CD14-positive monocyte (primary cell): ENCODE results near the gene SH2D4B. TPM values are rescaled to one million over a fixed set of nuclear protein-coding genes. Genes with fewer than 3 reads are reported as not detected.
A peak's percentile ranks its signal among the peaks of the same experiment; 100 is the strongest.

ENCODE experiments used
- DNase-seq, 3 donors: peaks; one replicate each; pipeline ENCODE4 v3.0.0-alpha.2; 2011 to 2022
- H2AFZ ChIP-seq: 2 replicates; pipeline ENCODE4 v1.6.0; 2012; ENCODE audit warnings: mild to moderate bottlenecking, low read depth, low read length, inconsistent platforms; ENCODE audit not compliant: insufficient read depth, poor library complexity, severe bottlenecking
- H3K27ac ChIP-seq, 2 donors: 1 replicate in 1 of 2; 2 replicates in 1 of 2; pipeline ENCODE4 v1.5.1; 2012 to 2013; ENCODE audit warnings: low read length in 2 of 2, control low read depth in 1 of 2, inconsistent platforms in 1 of 2, low read depth in 1 of 2, mild to moderate bottlenecking in 1 of 2
- H3K27me3 ChIP-seq, 2 donors: one replicate each; pipeline versions ENCODE4 v1.6.0 to v1.6.1; 2011 to 2013; ENCODE audit warnings: low read length in 2 of 2; ENCODE audit not compliant: control insufficient read depth in 2 of 2, insufficient read depth in 2 of 2
- H3K36me3 ChIP-seq, 2 donors: replicated peaks in 1 of 2; 1 replicate in 1 of 2; 2 replicates in 1 of 2; pipeline versions ENCODE4 v1.5.1 to v1.6.1; 2012 to 2013; ENCODE audit warnings: low read length in 2 of 2, control low read depth in 1 of 2, inconsistent platforms in 1 of 2, mild to moderate bottlenecking in 1 of 2; ENCODE audit not compliant: insufficient read depth in 2 of 2, control insufficient read depth in 1 of 2
- H3K4me1 ChIP-seq, 2 donors: 1 replicate in 1 of 2; 2 replicates in 1 of 2; pipeline versions ENCODE4 v1.5.1 to v1.6.1; 2012 to 2013; ENCODE audit warnings: low read length in 2 of 2, control low read depth in 1 of 2, inconsistent platforms in 1 of 2, mild to moderate bottlenecking in 1 of 2, moderate library complexity in 1 of 2; ENCODE audit not compliant: insufficient read depth in 2 of 2, control insufficient read depth in 1 of 2
- H3K4me2 ChIP-seq: replicated peaks from 2 replicates; pipeline ENCODE3; 2012; ENCODE audit warnings: low read length, moderate library complexity, mild to moderate bottlenecking; ENCODE audit not compliant: poor library complexity, severe bottlenecking; ENCODE audit errors: extremely low read depth
- H3K4me3 ChIP-seq, 3 experiments: fragments of 200-600 bp in 1 of 3; sonication (generic) in 1 of 3; replicated peaks in 1 of 3; 1 replicate in 2 of 3; 2 replicates in 1 of 3; pipeline ENCODE4 v1.5.1; 2011 to 2013; ENCODE audit warnings: low read length in 3 of 3, mild to moderate bottlenecking in 3 of 3, control low read depth in 2 of 3, low read depth in 2 of 3, inconsistent platforms in 1 of 3, moderate library complexity in 1 of 3
- H3K79me2 ChIP-seq: 2 replicates; pipeline ENCODE4 v1.6.0; 2012; ENCODE audit warnings: mild to moderate bottlenecking, control low read depth, inconsistent platforms, low read length, moderate library complexity; ENCODE audit not compliant: insufficient read depth
- H3K9ac ChIP-seq: 2 replicates; pipeline ENCODE4 v1.6.0; 2017; ENCODE audit warnings: low read length, mild to moderate bottlenecking; ENCODE audit not compliant: insufficient read depth, poor library complexity, severe bottlenecking
- H3K9me3 ChIP-seq, 2 donors: replicated peaks in 1 of 2; 1 replicate in 1 of 2; 2 replicates in 1 of 2; pipeline versions ENCODE4 v1.5.1 to v1.6.1; 2012 to 2013; ENCODE audit warnings: low read length in 2 of 2, control low read depth in 1 of 2; ENCODE audit not compliant: control insufficient read depth in 1 of 2, insufficient read depth in 1 of 2
- H4K20me1 ChIP-seq: 2 replicates; pipeline ENCODE4 v1.6.0; 2012; ENCODE audit warnings: mild to moderate bottlenecking, low read length, control low read depth, moderate library complexity; ENCODE audit not compliant: insufficient read depth
- H3K27ac Mint-ChIP-seq, 7 donors: one replicate each; pipeline ENCODE4 v1.8.0; 2020; ENCODE audit warnings: mild to moderate bottlenecking in 7 of 7, mixed read lengths in 7 of 7, moderate library complexity in 6 of 7, inconsistent platforms in 2 of 7
- H3K27me3 Mint-ChIP-seq, 3 donors: one replicate each; pipeline ENCODE4 v1.8.0; 2021 to 2022; ENCODE audit warnings: low read depth in 3 of 3, mild to moderate bottlenecking in 3 of 3, mixed read lengths in 3 of 3, moderate library complexity in 3 of 3, inconsistent platforms in 1 of 3
- H3K36me3 Mint-ChIP-seq, 2 donors: one replicate each; pipeline ENCODE4 v1.8.0; 2020; ENCODE audit warnings: mixed read lengths in 2 of 2, inconsistent platforms in 1 of 2, mild to moderate bottlenecking in 1 of 2
- H3K4me1 Mint-ChIP-seq: one replicate; pipeline ENCODE4 v1.8.0; 2020; ENCODE audit warnings: mild to moderate bottlenecking, mixed read lengths
- H3K4me3 Mint-ChIP-seq, 2 donors: one replicate each; pipeline ENCODE4 v1.8.0; 2020; ENCODE audit warnings: mild to moderate bottlenecking in 2 of 2, mixed read lengths in 2 of 2, moderate library complexity in 1 of 2
- H3K9me3 Mint-ChIP-seq, 7 donors: one replicate each; pipeline ENCODE4 v1.8.0; 2020 to 2022; ENCODE audit warnings: mixed read lengths in 7 of 7, mild to moderate bottlenecking in 6 of 7, moderate library complexity in 6 of 7, inconsistent platforms in 2 of 7
- CTCF ChIP-seq: fragments of 200-600 bp; IDR thresholded peaks from one replicate; pipeline ENCODE4 v1.8.0; 2022; ENCODE audit warnings: antibody characterized with exemption, mild to moderate bottlenecking
- WGBS: methylation state at CpG from one replicate; pipeline ENCODE4 v1.1.5; 2013; ENCODE audit warnings: missing lambda C conversion rate; ENCODE audit not compliant: insufficient coverage; 5-methylcytosine and 5-hydroxymethylcytosine counted together
- intact Hi-C, 2 donors: fragments of 100-400 bp; cut with micrococcal nuclease; formaldehyde crosslinking; loops; one replicate each; pipeline versions ENCODE4 v1.15.0 to v1.15.1; 2023
- polyA plus RNA-seq, 3 donors: library from polyadenylated mRNA; depleted of rRNA in 1 of 3; unstranded in 2 of 3; stranded (reverse) in 1 of 3; fragments of 300-500 nt in 2 of 3; fragments of >200 nt in 1 of 3; fragmentation: Illumina TruSeq in 2 of 3; gene quantifications; 1 replicate in 2 of 3; 2 replicates in 1 of 3; pipeline ENCODE4 v1.2.3, GENCODE V29; 2012 to 2021

The SH2D4B gene
- polyA plus RNA-seq, 3 donors = 0.01 TPM; not detected in 2

GRCh38 chr10:80579849-80580637, 42.3 kb downstream of the SH2D4B start:
- no peak for DNase-seq
- H3K4me3 ChIP-seq = no peak overlapping the region
- no peaks in the 10 kb centered on the region for H3K36me3 ChIP-seq
- Mint-ChIP-seq H3K27me3 (peaks cover 0 to 7% (median 5%) of the 10 kb centered on the region in 3 donors), H3K4me3 (no peak overlapping the region), H3K4me1 (peaks cover 40% of the 10 kb centered on the region), H3K27ac (peak overlapping the region in 6 of 7 donors; percentile 34 to 77 (median 70)), H3K9me3 (peaks cover 4 to 12% (median 6%) of the 10 kb centered on the region in 7 donors), H3K36me3 (no peaks in the 10 kb centered on the region)
- H3K9ac ChIP-seq = no peak overlapping the region
- H3K27me3 ChIP-seq = no peaks in the 10 kb centered on the region
- peak overlapping the region in 1 of 2 donors; percentile 36 for H3K27ac ChIP-seq
- no peak for TF ChIP-seq CTCF
- no peaks in the 10 kb centered on the region for H3K79me2 ChIP-seq
- no peak overlapping the region for H3K4me2 ChIP-seq
- peaks cover 0 to 8% of the 10 kb centered on the region in 2 donors for H3K9me3 ChIP-seq
- no peaks in the 10 kb centered on the region for H4K20me1 ChIP-seq
- intact Hi-C loops = no loop called here
- H3K4me1 ChIP-seq = peaks cover 31 to 37% of the 10 kb centered on the region in 2 donors
- no peak overlapping the region for H2AFZ ChIP-seq
- WGBS = 60% methylated on average over 1 of the region's 5 CpGs

GRCh38 chr10:80580638-80581468, 43.2 kb downstream of the SH2D4B start:
- Histone ChIP-seq H3K27ac (peak overlapping the region in 1 of 2 donors; percentile 36), H3K4me3 (no peak overlapping the region), H3K4me2 (no peak overlapping the region), H3K9me3 (peaks cover 0 to 8% of the 10 kb centered on the region in 2 donors), H3K79me2 (no peaks in the 10 kb centered on the region), H3K4me1 (peaks cover 31 to 37% of the 10 kb centered on the region in 2 donors), H3K27me3 (no peaks in the 10 kb centered on the region), H2AFZ (peak overlapping the region; percentile 1), H3K9ac (no peak overlapping the region), H3K36me3 (no peaks in the 10 kb centered on the region), H4K20me1 (no peaks in the 10 kb centered on the region)
- Mint-ChIP-seq H3K4me3 (peak overlapping the region in 1 of 2 donors; percentile 3), H3K27ac (peak overlapping the region in 4 of 7 donors; percentile 22 to 89 (median 49)), H3K9me3 (peaks cover 4 to 11% (median 6%) of the 10 kb centered on the region in 7 donors), H3K4me1 (peaks cover 40% of the 10 kb centered on the region), H3K36me3 (no peaks in the 10 kb centered on the region), H3K27me3 (peaks cover 0 to 5% (median 5%) of the 10 kb centered on the region in 3 donors)
- intact Hi-C loops = no loop called here
- TF ChIP-seq CTCF = no peak
- 43% methylated on average over 6 of the region's 7 CpGs for WGBS
- peak in 1 of 3 donors; percentile 8 for DNase-seq
